Measurements from ENCODE around the gene AKAP12.

- TF ChIP-seq POLR2A (IDR thresholded peaks at IDR 0.05; ENCODE audit: low read length) (no peak), CHD4 (IDR thresholded peaks at IDR 0.05; ENCODE audit: borderline replicate concordance) (no peak), CEBPB (IDR thresholded peaks at IDR 0.05) (no peak), RAD21 (conservative IDR thresholded peaks at IDR 0.05 in 1 of 2, IDR thresholded peaks at IDR 0.05 in 1 of 2) (no peak), MAFK (IDR thresholded peaks at IDR 0.05; ENCODE audit: partially characterized antibody) (no peak), RFX5 (IDR thresholded peaks at IDR 0.05) (no peak), SMC3 (IDR thresholded peaks at IDR 0.05) (no peak)
- TF ChIP-seq, protein P1, sequence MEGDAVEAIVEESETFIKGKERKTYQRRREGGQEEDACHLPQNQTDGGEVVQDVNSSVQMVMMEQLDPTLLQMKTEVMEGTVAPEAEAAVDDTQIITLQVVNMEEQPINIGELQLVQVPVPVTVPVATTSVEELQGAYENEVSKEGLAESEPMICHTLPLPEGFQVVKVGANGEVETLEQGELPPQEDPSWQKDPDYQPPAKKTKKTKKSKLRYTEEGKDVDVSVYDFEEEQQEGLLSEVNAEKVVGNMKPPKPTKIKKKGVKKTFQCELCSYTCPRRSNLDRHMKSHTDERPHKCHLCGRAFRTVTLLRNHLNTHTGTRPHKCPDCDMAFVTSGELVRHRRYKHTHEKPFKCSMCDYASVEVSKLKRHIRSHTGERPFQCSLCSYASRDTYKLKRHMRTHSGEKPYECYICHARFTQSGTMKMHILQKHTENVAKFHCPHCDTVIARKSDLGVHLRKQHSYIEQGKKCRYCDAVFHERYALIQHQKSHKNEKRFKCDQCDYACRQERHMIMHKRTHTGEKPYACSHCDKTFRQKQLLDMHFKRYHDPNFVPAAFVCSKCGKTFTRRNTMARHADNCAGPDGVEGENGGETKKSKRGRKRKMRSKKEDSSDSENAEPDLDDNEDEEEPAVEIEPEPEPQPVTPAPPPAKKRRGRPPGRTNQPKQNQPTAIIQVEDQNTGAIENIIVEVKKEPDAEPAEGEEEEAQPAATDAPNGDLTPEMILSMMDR (IDR thresholded peaks at IDR 0.05): no peak
- TF ChIP-seq, protein P2, sequence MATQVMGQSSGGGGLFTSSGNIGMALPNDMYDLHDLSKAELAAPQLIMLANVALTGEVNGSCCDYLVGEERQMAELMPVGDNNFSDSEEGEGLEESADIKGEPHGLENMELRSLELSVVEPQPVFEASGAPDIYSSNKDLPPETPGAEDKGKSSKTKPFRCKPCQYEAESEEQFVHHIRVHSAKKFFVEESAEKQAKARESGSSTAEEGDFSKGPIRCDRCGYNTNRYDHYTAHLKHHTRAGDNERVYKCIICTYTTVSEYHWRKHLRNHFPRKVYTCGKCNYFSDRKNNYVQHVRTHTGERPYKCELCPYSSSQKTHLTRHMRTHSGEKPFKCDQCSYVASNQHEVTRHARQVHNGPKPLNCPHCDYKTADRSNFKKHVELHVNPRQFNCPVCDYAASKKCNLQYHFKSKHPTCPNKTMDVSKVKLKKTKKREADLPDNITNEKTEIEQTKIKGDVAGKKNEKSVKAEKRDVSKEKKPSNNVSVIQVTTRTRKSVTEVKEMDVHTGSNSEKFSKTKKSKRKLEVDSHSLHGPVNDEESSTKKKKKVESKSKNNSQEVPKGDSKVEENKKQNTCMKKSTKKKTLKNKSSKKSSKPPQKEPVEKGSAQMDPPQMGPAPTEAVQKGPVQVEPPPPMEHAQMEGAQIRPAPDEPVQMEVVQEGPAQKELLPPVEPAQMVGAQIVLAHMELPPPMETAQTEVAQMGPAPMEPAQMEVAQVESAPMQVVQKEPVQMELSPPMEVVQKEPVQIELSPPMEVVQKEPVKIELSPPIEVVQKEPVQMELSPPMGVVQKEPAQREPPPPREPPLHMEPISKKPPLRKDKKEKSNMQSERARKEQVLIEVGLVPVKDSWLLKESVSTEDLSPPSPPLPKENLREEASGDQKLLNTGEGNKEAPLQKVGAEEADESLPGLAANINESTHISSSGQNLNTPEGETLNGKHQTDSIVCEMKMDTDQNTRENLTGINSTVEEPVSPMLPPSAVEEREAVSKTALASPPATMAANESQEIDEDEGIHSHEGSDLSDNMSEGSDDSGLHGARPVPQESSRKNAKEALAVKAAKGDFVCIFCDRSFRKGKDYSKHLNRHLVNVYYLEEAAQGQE (IDR thresholded peaks at IDR 0.05): no peak
- TF ChIP-seq, protein P3, sequence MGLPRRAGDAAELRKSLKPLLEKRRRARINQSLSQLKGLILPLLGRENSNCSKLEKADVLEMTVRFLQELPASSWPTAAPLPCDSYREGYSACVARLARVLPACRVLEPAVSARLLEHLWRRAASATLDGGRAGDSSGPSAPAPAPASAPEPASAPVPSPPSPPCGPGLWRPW (IDR thresholded peaks at IDR 0.05): no peak
These were observed 152.7 kb downstream of the AKAP12 start for GRCh38 chr6:151392427-151392826.
